ENCODE data around the gene ARID5A. TPM values are rescaled to one million over a fixed set of nuclear protein-coding genes. Genes with fewer than 3 reads are reported as not detected.

Gene ARID5A
- total RNA-seq, 4 donors from 2014 or later = 2.8 to 25.9 (median 5.7) TPM

- intact Hi-C loops (cut with DNase I) = loop anchor here (5.0 kb wide), 1 partner anchor 103 kb away; no protein-coding TSS in a partner anchor
- Histone ChIP-seq H3K27ac (no peak overlapping the region), H3K9me3 (no peaks in the 10 kb centered on the region), H3K4me1 (peaks cover 12 to 31% (median 14%) of the 10 kb centered on the region in 3 donors), H3K27me3 (peaks cover 0 to 42% (median 0%) of the 10 kb centered on the region in 4 donors), H3K36me3 (no peaks in the 10 kb centered on the region), H3K4me3 (no peak overlapping the region)
- DNase-seq = no peak
- 68 to 100% methylated on average over 1 to 3 of the region's 11 CpGs for WGBS, 2 donors
- TF ChIP-seq CTCF (IDR thresholded peaks at IDR 0.05) (no peak), POLR2A (IDR thresholded peaks at IDR 0.05) (no peak)
These were observed 26.7 kb upstream of the ARID5A start for GRCh38 chr2:96509847-96510230.

DNA sequence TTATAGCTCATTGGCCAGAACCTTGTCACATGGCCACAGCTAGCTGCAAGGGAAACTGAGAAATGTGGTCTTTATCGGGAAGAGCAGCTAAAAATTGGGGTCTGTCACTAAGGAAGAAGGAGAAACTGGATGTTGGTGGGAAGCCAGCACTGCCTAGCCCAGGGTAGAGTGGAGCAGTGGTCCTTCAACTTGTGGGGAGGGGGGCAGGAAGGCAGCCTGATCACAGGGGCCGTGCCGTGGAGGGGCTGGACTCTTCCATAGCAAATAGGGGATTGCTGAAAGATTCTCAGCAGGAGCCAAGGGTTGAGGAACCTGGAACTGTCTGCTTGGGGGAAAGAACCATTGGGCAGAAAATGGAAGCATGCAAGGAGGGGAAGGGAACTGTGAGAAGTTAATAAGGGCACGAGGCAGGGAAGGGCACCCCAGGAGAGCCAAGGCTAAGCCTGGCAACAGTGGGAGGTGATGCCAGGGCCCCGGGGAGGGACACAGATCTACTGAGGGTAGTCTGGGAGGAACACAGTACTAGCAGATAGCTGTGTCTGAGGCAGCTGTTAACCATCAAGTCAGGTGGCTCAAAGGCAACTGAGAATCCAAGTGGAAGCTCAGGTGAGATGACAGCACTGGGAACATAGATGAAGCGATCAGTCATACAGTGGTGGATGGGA is 25.5 kb upstream of the ARID5A start:
- Histone ChIP-seq H3K36me3 (no peaks in the 10 kb centered on the region), H3K27me3 (peaks cover 0 to 42% (median 0%) of the 10 kb centered on the region in 4 donors), H3K4me3 (no peak overlapping the region), H3K9me3 (no peaks in the 10 kb centered on the region), H3K4me1 (peaks cover 12 to 24% (median 14%) of the 10 kb centered on the region in 3 donors), H3K27ac (no peak overlapping the region)
- TF ChIP-seq CTCF (IDR thresholded peaks at IDR 0.05) (no peak), POLR2A (IDR thresholded peaks at IDR 0.05) (no peak)
- intact Hi-C loops (cut with DNase I) = no loop called here
- WGBS, 2 donors = 73 to 75% methylated on average over 6 of the region's 6 CpGs
- no peak for DNase-seq

GRCh38 chr2:96511851-96512250 is 24.7 kb upstream of the ARID5A start:
- Histone ChIP-seq H3K27ac (no peak overlapping the region), H3K4me1 (peaks cover 12 to 24% (median 14%) of the 10 kb centered on the region in 3 donors), H3K36me3 (no peaks in the 10 kb centered on the region), H3K4me3 (no peak overlapping the region), H3K27me3 (peaks cover 0 to 42% (median 0%) of the 10 kb centered on the region in 4 donors), H3K9me3 (peaks cover 0 to 7% (median 1%) of the 10 kb centered on the region in 3 donors)
- WGBS, 2 donors = 50% methylated on average over 1 of the region's 4 CpGs; no CpG with 5 or more reads in 1 of the 2 donors
- no peak for TF ChIP-seq POLR2A (IDR thresholded peaks at IDR 0.05)
- no peak for TF ChIP-seq CTCF (IDR thresholded peaks at IDR 0.05)
- no peak for DNase-seq
- intact Hi-C loops (cut with DNase I) = no loop called here

DNA sequence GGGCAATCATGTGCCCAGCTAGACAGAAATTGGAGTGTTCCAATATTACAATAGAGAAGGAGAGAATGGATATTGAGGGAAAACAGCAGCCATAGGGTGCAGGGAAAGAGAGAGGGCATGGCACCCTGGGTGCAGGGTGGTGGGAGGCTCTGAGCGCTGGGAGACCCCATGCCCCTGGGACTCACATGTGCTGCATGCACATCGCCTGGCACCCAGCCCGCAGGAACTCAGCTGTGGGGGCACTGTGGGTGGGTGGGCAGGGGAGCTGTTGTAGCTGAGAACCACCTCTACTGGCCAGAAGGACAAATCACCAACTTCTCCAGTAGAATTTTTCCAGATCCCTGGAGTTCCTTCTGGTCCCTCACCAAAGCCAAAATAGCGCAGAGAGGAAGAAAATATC is 24.2 kb upstream of the ARID5A start:
- Histone ChIP-seq H3K36me3 (no peaks in the 10 kb centered on the region), H3K27ac (no peak overlapping the region), H3K27me3 (peaks cover 0 to 42% (median 0%) of the 10 kb centered on the region in 4 donors), H3K4me3 (no peak overlapping the region), H3K9me3 (peaks cover 0 to 12% (median 5%) of the 10 kb centered on the region in 3 donors), H3K4me1 (peaks cover 12 to 24% (median 14%) of the 10 kb centered on the region in 3 donors)
- DNase-seq = no peak
- intact Hi-C loops (cut with DNase I) = no loop called here
- TF ChIP-seq CTCF (IDR thresholded peaks at IDR 0.05) (no peak), POLR2A (IDR thresholded peaks at IDR 0.05) (no peak)
- 78 to 100% methylated on average over 2 to 3 of the region's 4 CpGs for WGBS, 2 donors

GRCh38 chr2:96514521-96514920 is 22.0 kb upstream of the ARID5A start:
- Histone ChIP-seq H3K27me3 (peaks cover 0 to 35% (median 0%) of the 10 kb centered on the region in 4 donors), H3K36me3 (no peaks in the 10 kb centered on the region), H3K9me3 (peaks cover 0 to 17% (median 5%) of the 10 kb centered on the region in 3 donors), H3K4me1 (peaks cover 0 to 3% (median under 1%) of the 10 kb centered on the region in 3 donors), H3K4me3 (no peak overlapping the region), H3K27ac (no peak overlapping the region)
- TF ChIP-seq CTCF (IDR thresholded peaks at IDR 0.05) (no peak), POLR2A (IDR thresholded peaks at IDR 0.05) (no peak)
- DNase-seq = no peak
- 72 to 74% methylated on average over 6 of the region's 6 CpGs for WGBS, 2 donors
- intact Hi-C loops (cut with DNase I) = no loop called here
